Measurements from ENCODE around the gene CHST15. TPM values are rescaled to one million over a fixed set of nuclear protein-coding genes. Genes with fewer than 3 reads are reported as not detected.

The CHST15 gene
- total and polyA plus RNA-seq, 2 of the 13 experiments (the other 11 are each of a cell fraction or from before 2014, with no cell fraction given) = 1.4 to 94.7 TPM

- TF ChIP-seq THAP9 (CRISPR knock-in tag; IDR thresholded peaks at IDR 0.05; ENCODE audit: borderline replicate concordance) (peak; percentile 99), ZSCAN12 (CRISPR knock-in tag; IDR thresholded peaks at IDR 0.05) (no peak), ZFX (CRISPR knock-in tag; IDR thresholded peaks at IDR 0.05; ENCODE audit: low read depth) (peak; percentile 67; the same call in 1 of the 2 replicates), ZFP36 (IDR thresholded peaks at IDR 0.05; ENCODE audit: borderline replicate concordance, low read depth, low read length, partially characterized antibody) (no peak), GTF2F1 (IDR thresholded peaks at IDR 0.05; ENCODE audit: low read length) (no peak), SIN3A (IDR thresholded peaks at IDR 0.05; ENCODE audit: borderline replicate concordance, low read depth, low read length) (no peak), NFYC (CRISPR knock-in tag; IDR thresholded peaks at IDR 0.05) (no peak; the same call in 1 of the 2 replicates), IKZF5 (CRISPR knock-in tag; IDR thresholded peaks at IDR 0.05) (peak; percentile 96), ZKSCAN5 (CRISPR knock-in tag; IDR thresholded peaks at IDR 0.05) (no peak), MEIS2 (CRISPR knock-in tag; IDR thresholded peaks at IDR 0.05) (peak; percentile 95), ZMAT5 (CRISPR knock-in tag; IDR thresholded peaks at IDR 0.05; ENCODE audit: borderline replicate concordance, low read depth) (no peak), YEATS2 (CRISPR knock-in tag; IDR thresholded peaks at IDR 0.05; ENCODE audit: borderline replicate concordance) (peak; percentile 70; the same call in 1 of the 2 replicates), MZF1 (CRISPR knock-in tag; IDR thresholded peaks at IDR 0.05; ENCODE audit: borderline replicate concordance) (no peak), PATZ1 (CRISPR knock-in tag; IDR thresholded peaks at IDR 0.05) (peak; percentile 100), MAFF (IDR thresholded peaks at IDR 0.05; ENCODE audit: low read depth, low read length) (no peak), MED13 (CRISPR knock-in tag; IDR thresholded peaks at IDR 0.05) (no peak), SNAPC2 (CRISPR knock-in tag; IDR thresholded peaks at IDR 0.05) (no peak; the same call in none of the 2 replicates), TCF7L2 (IDR thresholded peaks at IDR 0.05; ENCODE audit: low read depth, low read length) (no peak), SOX13 (IDR thresholded peaks at IDR 0.05) (peak; percentile 84), SOX13 (CRISPR knock-in tag; conservative IDR thresholded peaks at IDR 0.05 in 1 of 2, IDR thresholded peaks at IDR 0.05 in 1 of 2) (peak in 1 of 2 experiments; percentile 94; a peak in 2 of 4 replicates), PITX1 (CRISPR knock-in tag; IDR thresholded peaks at IDR 0.05) (peak; percentile 96), CEBPG (CRISPR knock-in tag; IDR thresholded peaks at IDR 0.05) (peak; percentile 73), RARA (CRISPR knock-in tag; IDR thresholded peaks at IDR 0.05) (peak; percentile 100), ZNF703 (CRISPR knock-in tag; IDR thresholded peaks at IDR 0.05; ENCODE audit: borderline replicate concordance) (0 out of 2 replicates have a peak, but pooled peaks have one; percentile 25), ZNF282 (IDR thresholded peaks at IDR 0.05; ENCODE audit: partially characterized antibody) (no peak), ZNF556 (CRISPR knock-in tag; IDR thresholded peaks at IDR 0.05; ENCODE audit: borderline replicate concordance) (peak; percentile 93)
Measured at GRCh38 chr10:124035928-124036558, 57.4 kb downstream of the CHST15 start (continued).

Data from HepG2 (cell line).